Fibroblast of lung (primary cell): ENCODE results near the gene TENT4A. TPM values are rescaled to one million over a fixed set of nuclear protein-coding genes. Genes with fewer than 3 reads are reported as not detected.

Experiments
- DNase-seq, 2 donors: peaks; one replicate each; pipeline versions ENCODE4 v3.0.0 to v3.0.0-alpha.2; 2010; ENCODE audit warnings: low read depth in 2 of 2
- H2AFZ ChIP-seq: 2 replicates; pipeline ENCODE4 v1.5.1; 2012; ENCODE audit warnings: low read length, control low read depth, inconsistent platforms
- H3K27ac ChIP-seq: 2 replicates; pipeline ENCODE4 v1.5.1; 2011; ENCODE audit warnings: low read length, control low read depth; ENCODE audit not compliant: insufficient read depth
- H3K27me3 ChIP-seq: 2 replicates; pipeline ENCODE4 v1.5.1; 2011; ENCODE audit warnings: mild to moderate bottlenecking, low read length; ENCODE audit not compliant: control insufficient read depth, insufficient read depth
- H3K36me3 ChIP-seq: 2 replicates; pipeline ENCODE4 v1.5.1; 2011; ENCODE audit warnings: low read length; ENCODE audit not compliant: control insufficient read depth, insufficient read depth
- H3K4me1 ChIP-seq: 2 replicates; pipeline ENCODE4 v1.5.1; 2011; ENCODE audit warnings: low read length; ENCODE audit not compliant: control insufficient read depth, insufficient read depth; ENCODE audit errors: extremely low read depth
- H3K4me2 ChIP-seq: 2 replicates; pipeline ENCODE4 v1.5.1; 2011; ENCODE audit warnings: low read length, control low read depth; ENCODE audit not compliant: insufficient read depth; ENCODE audit errors: extremely low read depth
- H3K4me3 ChIP-seq, 4 experiments: fragments of 200-600 bp in 1 of 4; sonication (generic) in 1 of 4; replicated peaks in 1 of 4; 2 replicates each; pipeline ENCODE4 v1.5.1; 2011 to 2016; ENCODE audit warnings: low read length in 4 of 4, low read depth in 3 of 4, mild to moderate bottlenecking in 3 of 4, control low read depth in 2 of 4, inconsistent platforms in 1 of 4, mixed read lengths in 1 of 4; ENCODE audit not compliant: insufficient read depth in 1 of 4; ENCODE audit errors: control extremely low read depth in 1 of 4
- H3K79me2 ChIP-seq: 2 replicates; pipeline ENCODE4 v1.5.1; 2012; ENCODE audit warnings: mild to moderate bottlenecking, low read length, inconsistent platforms; ENCODE audit not compliant: control insufficient read depth, insufficient read depth
- H3K9ac ChIP-seq: 2 replicates; pipeline ENCODE4 v1.5.1; 2011; ENCODE audit warnings: mild to moderate bottlenecking, low read length, control low read depth; ENCODE audit not compliant: insufficient read depth
- H3K9me3 ChIP-seq: 2 replicates; pipeline ENCODE4 v1.5.1; 2012; ENCODE audit warnings: low read depth, low read length; ENCODE audit not compliant: control insufficient read depth, insufficient read depth
- H4K20me1 ChIP-seq: 2 replicates; pipeline ENCODE4 v1.5.1; 2011; ENCODE audit warnings: low read length; ENCODE audit not compliant: control insufficient read depth, insufficient read depth; ENCODE audit errors: extremely low read depth
- CTCF ChIP-seq, 2 donors: IDR thresholded peaks in 1 of 2; conservative IDR thresholded peaks in 1 of 2; 1 replicate in 1 of 2; 2 replicates in 1 of 2; pipeline ENCODE4 v1.5.1; 2011 to 2012; ENCODE audit warnings: low read length in 2 of 2, control low read depth in 1 of 2, inconsistent platforms in 1 of 2, low read depth in 1 of 2, mild to moderate bottlenecking in 1 of 2
- EZH2 ChIP-seq: IDR thresholded peaks from 2 replicates; pipeline ENCODE4 v1.5.1; 2012; ENCODE audit warnings: low read length, control low read depth, mild to moderate bottlenecking; ENCODE audit errors: missing control alignments
- polyA plus RNA-seq, 2 donors: library from polyadenylated mRNA; depleted of rRNA in 1 of 2; stranded (reverse) in 1 of 2; unstranded in 1 of 2; fragments of >200 nt; gene quantifications; 2 replicates each; pipeline ENCODE4 v1.2.1, GENCODE V29; 2011 to 2012; ENCODE audit warnings: missing spikeins in 1 of 2
- total RNA-seq: library from RNA; depleted of rRNA; stranded (reverse); fragments of >200 nt; gene quantifications from 2 replicates; pipeline ENCODE4 v1.2.1, GENCODE V29; 2014

The TENT4A gene
- total and polyA plus RNA-seq, 2 donors (not counting 1 experiment from before 2014, with no cell fraction given), result 3.1 to 10.4 TPM

DNA sequence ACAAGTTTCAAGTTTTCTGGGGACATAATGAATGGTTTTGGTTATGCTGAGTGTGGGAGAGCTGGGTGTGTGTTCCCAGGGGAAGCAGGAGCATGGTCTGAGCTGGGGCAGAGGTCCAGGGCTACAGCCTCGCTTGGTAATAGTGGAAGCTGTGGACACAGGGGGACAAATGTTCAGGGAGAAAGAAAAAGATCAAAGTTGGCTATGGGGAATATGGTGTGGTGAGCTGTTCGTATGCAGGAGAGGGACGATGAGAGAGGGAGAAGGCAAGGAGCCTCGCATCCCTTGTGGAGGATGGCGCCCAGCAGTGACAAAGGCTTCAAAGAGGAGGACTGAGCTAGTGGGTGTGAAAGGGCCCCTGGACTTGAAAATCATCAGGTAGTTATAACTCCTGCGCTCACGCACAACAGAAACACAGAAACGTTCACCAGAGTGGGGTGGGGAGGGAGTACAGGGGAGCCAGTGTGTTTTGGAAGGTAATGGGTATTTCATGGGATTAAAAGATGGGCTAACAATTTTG lies 77.2 kb downstream of the TENT4A start:
- Histone ChIP-seq H3K4me2 (no peak overlapping the region), H3K4me1 (no peaks in the 10 kb centered on the region), H4K20me1 (no peaks in the 10 kb centered on the region), H3K27me3 (no peaks in the 10 kb centered on the region), H3K4me3 (no peak overlapping the region), H2AFZ (no peak overlapping the region), H3K79me2 (no peaks in the 10 kb centered on the region), H3K9me3 (no peaks in the 10 kb centered on the region), H3K9ac (no peak overlapping the region), H3K27ac (no peak overlapping the region), H3K36me3 (no peaks in the 10 kb centered on the region)
- no peak for DNase-seq
- TF ChIP-seq CTCF (conservative IDR thresholded peaks at IDR 0.05 in 1 of 2, IDR thresholded peaks at IDR 0.05 in 1 of 2; ENCODE audit: low read depth in 1 of 2, low read length in 2 of 2), result no peak
- TF ChIP-seq EZH2, result no peak

GRCh38 chr5:6791031-6791430 lies 77.8 kb downstream of the TENT4A start:
- DNase-seq, result no peak

DNA sequence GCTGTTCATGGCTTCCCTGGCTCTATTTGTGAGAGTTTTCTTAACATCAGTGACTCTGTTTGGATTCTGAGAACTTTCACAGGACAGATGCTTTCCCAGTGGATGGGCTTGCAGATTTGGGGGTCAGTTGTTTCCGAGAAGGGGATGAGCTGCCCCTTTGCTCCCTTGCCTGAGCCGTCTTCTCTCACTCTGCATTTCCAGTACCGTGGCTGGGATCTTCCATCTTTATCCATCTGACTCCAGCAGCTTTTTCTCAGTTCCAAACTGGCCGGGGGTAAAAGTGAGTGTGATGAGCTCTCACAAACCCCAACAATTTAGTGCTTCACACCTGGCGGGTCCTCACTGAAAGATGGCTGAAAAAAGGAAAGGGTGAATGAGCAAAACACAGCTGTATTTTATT lies 79.1 kb downstream of the TENT4A start:
- no peaks in the 10 kb centered on the region for H3K36me3 ChIP-seq
- H4K20me1 ChIP-seq, result no peaks in the 10 kb centered on the region
- H3K27me3 ChIP-seq, result no peaks in the 10 kb centered on the region
- H3K79me2 ChIP-seq, result no peaks in the 10 kb centered on the region
- TF ChIP-seq EZH2 (no peak), CTCF (conservative IDR thresholded peaks at IDR 0.05 in 1 of 2, IDR thresholded peaks at IDR 0.05 in 1 of 2; ENCODE audit: low read depth in 1 of 2, low read length in 2 of 2) (no peak)
- H3K9ac ChIP-seq, result no peak overlapping the region
- DNase-seq, result no peak
- no peaks in the 10 kb centered on the region for H3K9me3 ChIP-seq
- no peaks in the 10 kb centered on the region for H3K4me1 ChIP-seq
- no peak overlapping the region for H3K4me2 ChIP-seq
- no peak overlapping the region for H2AFZ ChIP-seq
- no peak overlapping the region for H3K27ac ChIP-seq
- H3K4me3 ChIP-seq, result no peak overlapping the region

More at GRCh38 chr5:6791031-6791430, 77.8 kb downstream of the TENT4A start:
- Histone ChIP-seq H4K20me1 (no peaks in the 10 kb centered on the region), H3K27me3 (no peaks in the 10 kb centered on the region), H3K4me1 (no peaks in the 10 kb centered on the region), H3K9ac (no peak overlapping the region), H3K27ac (no peak overlapping the region), H3K36me3 (no peaks in the 10 kb centered on the region), H3K9me3 (no peaks in the 10 kb centered on the region), H3K4me2 (no peak overlapping the region), H3K4me3 (no peak overlapping the region), H2AFZ (no peak overlapping the region), H3K79me2 (no peaks in the 10 kb centered on the region)
- TF ChIP-seq CTCF (conservative IDR thresholded peaks at IDR 0.05 in 1 of 2, IDR thresholded peaks at IDR 0.05 in 1 of 2; ENCODE audit: low read depth in 1 of 2, low read length in 2 of 2) (no peak), EZH2 (no peak)
